Activated naive CD4-positive, alpha-beta T cell treated with Interleukin-2 at 50 U/mL for 16 hours (primary cell): ENCODE results near the gene CISD3.
A peak's percentile ranks its signal among the peaks of the same experiment; 100 is the strongest.

Source experiments
- DNase-seq: peaks from one replicate; pipeline ENCODE4 v3.0.0-alpha.2; 2020

CISD3 gene

GRCh38 chr17:38746004-38746848 is 16.1 kb downstream of the CISD3 start:
- DNase-seq, result no peak

GRCh38 chr17:38746849-38747462 is 16.8 kb downstream of the CISD3 start:
- DNase-seq, result no peak

- no peak for DNase-seq
Measured at GRCh38 chr17:38747463-38748148, 17.5 kb downstream of the CISD3 start.

GRCh38 chr17:38748149-38748891 is 18.2 kb downstream of the CISD3 start, which contains the start of gene PCGF2:
TSS of gene PCGF2 (minus strand) at chr17:38748336. CDS start at chr17:38740402, 7,934 bp downstream.
- DNase-seq, result no peak

- no peak for DNase-seq
Measured at GRCh38 chr17:38748892-38749222, 18.7 kb downstream of the CISD3 start.

GRCh38 chr17:38749223-38750043 is 19.3 kb downstream of the CISD3 start:
- no peak for DNase-seq

- no peak for DNase-seq
Measured at GRCh38 chr17:38750044-38750311, 19.8 kb downstream of the CISD3 start.

- DNase-seq, result no peak
Measured at GRCh38 chr17:38750312-38751121, 20.4 kb downstream of the CISD3 start.

GRCh38 chr17:38751144-38751807 is 21.1 kb downstream of the CISD3 start:
- no peak for DNase-seq

GRCh38 chr17:38751808-38752307 is 21.7 kb downstream of the CISD3 start:
- peak; percentile 85 for DNase-seq

- DNase-seq, result peak; percentile 98
Measured at GRCh38 chr17:38752308-38753070, 22.3 kb downstream of the CISD3 start, which contains the start of gene PSMB3. TSS of gene PSMB3 (plus strand) at chr17:38752741. CDS start at chr17:38752827, 86 bp downstream.

- DNase-seq, result no peak
Measured at GRCh38 chr17:38753071-38753506, 22.9 kb downstream of the CISD3 start.

GRCh38 chr17:38761612-38762011 is 31.5 kb downstream of the CISD3 start:
- DNase-seq, result peak; percentile 26

- DNase-seq, result no peak
Measured at GRCh38 chr17:38762231-38762630, 32.1 kb downstream of the CISD3 start.

GRCh38 chr17:38766341-38766740 is 36.2 kb downstream of the CISD3 start:
- no peak for DNase-seq

- DNase-seq, result no peak
Measured at GRCh38 chr17:38768417-38768816, 38.3 kb downstream of the CISD3 start.

- no peak for DNase-seq
Measured at GRCh38 chr17:38773258-38773657, 43.1 kb downstream of the CISD3 start.

- DNase-seq, result no peak
Measured at GRCh38 chr17:38777641-38778250, 47.6 kb downstream of the CISD3 start.
